ENCODE measurements around the gene CRIM1.

Gene CRIM1

GRCh38 chr2:36352701-36353100 is 2.9 kb upstream of the CRIM1 start:
- no peak overlapping the region for H3K4me3 ChIP-seq (ENCODE audit: low read depth, low read length)
- no peak for TF ChIP-seq CTCF (IDR thresholded peaks at IDR 0.05; ENCODE audit: borderline replicate concordance, insufficient read depth, low read depth, low read length)

GRCh38 chr2:36354811-36355150 is 797 bp upstream of the CRIM1 start:
- no peak for TF ChIP-seq CTCF (IDR thresholded peaks at IDR 0.05; ENCODE audit: borderline replicate concordance, insufficient read depth, low read depth, low read length)
- H3K4me3 ChIP-seq (ENCODE audit: low read depth, low read length): no peak overlapping the region

- TF ChIP-seq CTCF (IDR thresholded peaks at IDR 0.05; ENCODE audit: borderline replicate concordance, insufficient read depth, low read depth, low read length): no peak
- peak overlapping the region; percentile 58 for H3K4me3 ChIP-seq (ENCODE audit: low read depth, low read length)
Measured at GRCh38 chr2:36355890-36356297, 316 bp downstream of the CRIM1 start.

GRCh38 chr2:36356298-36356989 is 866 bp downstream of the CRIM1 start:
- TF ChIP-seq CTCF (IDR thresholded peaks at IDR 0.05; ENCODE audit: borderline replicate concordance, insufficient read depth, low read depth, low read length): no peak
- peak overlapping the region; percentile 58 for H3K4me3 ChIP-seq (ENCODE audit: low read depth, low read length)

- peak overlapping the region; percentile 58 for H3K4me3 ChIP-seq (ENCODE audit: low read depth, low read length)
- no peak for TF ChIP-seq CTCF (IDR thresholded peaks at IDR 0.05; ENCODE audit: borderline replicate concordance, insufficient read depth, low read depth, low read length)
Measured at GRCh38 chr2:36356990-36357846, 1.6 kb downstream of the CRIM1 start.

GRCh38 chr2:36357847-36358659 is 2.5 kb downstream of the CRIM1 start:
- peak overlapping the region; percentile 58 for H3K4me3 ChIP-seq (ENCODE audit: low read depth, low read length)
- no peak for TF ChIP-seq CTCF (IDR thresholded peaks at IDR 0.05; ENCODE audit: borderline replicate concordance, insufficient read depth, low read depth, low read length)

All from GM12875 (cell line).